HepG2 (cell line): ENCODE measurements around the gene BIN1. TPM values are rescaled to one million over a fixed set of nuclear protein-coding genes. Genes with fewer than 3 reads are reported as not detected.

Experiments
- ATAC-seq: fragments of 200-7000 bp; cut with Tn5 transposase; 3 replicates; pipeline ENCODE4 v1.9.1; 2020; ENCODE audit warnings: mild to moderate bottlenecking, moderate library complexity
- BruUV-seq: library from RNA; stranded (reverse); fragments of 400-500 nt; replicated peaks from 2 replicates; lab custom pipeline; 2021; lab: Mats Ljungman, UMichigan
- CTCF ChIA-PET: fragments of 300-600 bp; formaldehyde crosslinking; extraction: SDS; loops from one replicate; lab custom pipeline; 2021; ENCODE audit warnings: low total read pairs, inconsistent platforms, low intra/inter-chr PET ratio; lab: Yijun Ruan, JAX
- POLR2A ChIA-PET: fragments of 350-600 bp; sonication (Branson Sonifier 250); formaldehyde crosslinking; loops from one replicate; lab custom pipeline; 2020; ENCODE audit warnings: antibody characterized with exemption, inconsistent platforms; lab: Yijun Ruan, JAX
- DNase-seq: peaks from one replicate; pipeline ENCODE4 v3.0.0-alpha.2; 2015; ENCODE audit warnings: low spot score
- FAIRE-seq: peaks from 3 replicates; lab custom pipeline; 2011; peaks lifted over from hg19 to GRCh38; lab: Jason Lieb, UNC
- H2AFZ ChIP-seq: one replicate; pipeline ENCODE4 v1.6.1; 2011; ENCODE audit warnings: low read length, inconsistent platforms
- H3K27ac ChIP-seq: fragments of 300-600 bp; 3 replicates; pipeline ENCODE4 v1.8.0; 2011; ENCODE audit warnings: mixed run types, mild to moderate bottlenecking, mixed read lengths, low read length, inconsistent platforms; ENCODE audit not compliant: insufficient read depth; ENCODE audit errors: extremely low read length
- H3K27me3 ChIP-seq, 2 experiments: fragments of 200-600 bp in 1 of 2; 2 replicates in 1 of 2; 3 replicates in 1 of 2; pipeline versions ENCODE4 v1.6.0 to v1.8.0; 2011; ENCODE audit warnings: low read length in 2 of 2, mild to moderate bottlenecking in 2 of 2, moderate library complexity in 2 of 2, inconsistent platforms in 1 of 2; ENCODE audit not compliant: insufficient read depth in 2 of 2, control insufficient read depth in 1 of 2
- H3K36me3 ChIP-seq, 2 experiments: fragments of 200-600 bp in 1 of 2; replicated peaks in 1 of 2; 2 replicates in 1 of 2; 3 replicates in 1 of 2; pipeline versions ENCODE4 v1.5.1 to v1.8.0; 2011; ENCODE audit warnings: low read length in 2 of 2, inconsistent platforms in 1 of 2; ENCODE audit not compliant: insufficient read depth in 2 of 2, control insufficient read depth in 1 of 2
- H3K4me1 ChIP-seq: 2 replicates; pipeline ENCODE4 v1.5.1; 2012; ENCODE audit warnings: low read length, inconsistent platforms; ENCODE audit not compliant: insufficient read depth
- H3K4me2 ChIP-seq: 2 replicates; pipeline ENCODE4 v1.6.0; 2011; ENCODE audit warnings: low read depth, low read length, inconsistent platforms
- H3K4me3 ChIP-seq, 3 experiments: fragments of 200-600 bp in 1 of 3; sonication (generic), shearing (Covaris generic) in 1 of 3; replicated peaks in 1 of 3; 2 replicates each; pipeline ENCODE4 v1.5.1; 2011 to 2016; ENCODE audit warnings: low read length in 3 of 3, inconsistent platforms in 2 of 3, low read depth in 2 of 3, mild to moderate bottlenecking in 2 of 3, control low read depth in 1 of 3, mixed read lengths in 1 of 3; ENCODE audit not compliant: insufficient read depth in 1 of 3
- H3K79me2 ChIP-seq: one replicate; pipeline ENCODE4 v1.6.1; 2011; ENCODE audit warnings: low read length, inconsistent platforms; ENCODE audit not compliant: insufficient read depth
- H3K9ac ChIP-seq: 2 replicates; pipeline ENCODE4 v1.6.0; 2011; ENCODE audit warnings: mild to moderate bottlenecking, low read depth, low read length, inconsistent platforms; ENCODE audit not compliant: insufficient read depth
- H3K9me3 ChIP-seq: 2 replicates; pipeline ENCODE4 v1.5.1; 2012; ENCODE audit warnings: mild to moderate bottlenecking, low read length
- H4K20me1 ChIP-seq: 2 replicates; pipeline ENCODE4 v1.6.0; 2011; ENCODE audit warnings: inconsistent platforms, mild to moderate bottlenecking, low read length, moderate library complexity; ENCODE audit not compliant: insufficient read depth
- ATF7 ChIP-seq, 2 experiments: fragments of 450-650 bp in 1 of 2; sonication (generic) in 1 of 2; formaldehyde crosslinking in 1 of 2; IDR thresholded peaks; 2 replicates each; pipeline versions ENCODE4 v1.4.0 to v1.6.1; 2016 to 2020; ENCODE audit warnings: antibody characterized with exemption in 1 of 2, mild to moderate bottlenecking in 1 of 2, missing genetic modification reagents in 1 of 2
- GTF2F1 ChIP-seq: fragments of 150-350 bp; IDR thresholded peaks from 2 replicates; pipeline ENCODE4 v1.6.1; 2014; ENCODE audit warnings: low read length
- NBN ChIP-seq: fragments of 450-650 bp; conservative IDR thresholded peaks from 2 replicates; pipeline ENCODE4 v1.6.1; 2017
- PHF20 ChIP-seq: sonication (generic); formaldehyde crosslinking; IDR thresholded peaks from 2 replicates; pipeline ENCODE4 v1.5.0; 2020; ENCODE audit warnings: mild to moderate bottlenecking, missing genetic modification reagents
- ZBTB33 ChIP-seq: sonication (generic); formaldehyde crosslinking; IDR thresholded peaks from 2 replicates; pipeline ENCODE4 v1.4.0; 2020; ENCODE audit warnings: missing genetic modification reagents
- ZBTB40 ChIP-seq, 2 experiments: fragments of 450-650 bp in 1 of 2; sonication (generic) in 1 of 2; formaldehyde crosslinking in 1 of 2; IDR thresholded peaks; 2 replicates each; pipeline versions ENCODE4 v1.6.1 to v1.8.0; 2016 to 2022; ENCODE audit warnings: antibody characterized with exemption in 1 of 2, mild to moderate bottlenecking in 1 of 2, missing genetic modification reagents in 1 of 2
- WGBS: methylation state at CpG from one replicate; pipeline ENCODE4 v1.1.6; 2017; ENCODE audit warnings: low lambda C conversion rate; 5-methylcytosine and 5-hydroxymethylcytosine counted together
- in situ Hi-C: cut with HindIII; loops from 2 replicates; pipeline ENCODE4 v1.10.0; 2017; ENCODE audit warnings: low pct_unique_long_range_greater_than_20kb; ENCODE audit not compliant: extremely low pct_ligation_motif_present
- intact Hi-C: fragments of 100-400 bp; cut with micrococcal nuclease; formaldehyde crosslinking; loops from one replicate; pipeline ENCODE4 v1.10.0; 2022; ENCODE audit not compliant: unreplicated experiment
- polyA plus RNA-seq, 8 experiments: library from polyadenylated mRNA; depleted of rRNA in 3 of 8; stranded (reverse) in 7 of 8; unstranded in 1 of 8; fragments of >200 nt; fragmentation: Illumina TruSeq in 4 of 8; extraction: Trizol in 4 of 8; gene quantifications; 2 replicates each; pipeline versions ENCODE4 v1.2.1 to v1.2.3, GENCODE V29; 2011 to 2016; ENCODE audit warnings: low read depth in 4 of 8, missing spikeins in 1 of 8, mixed read lengths in 1 of 8; ENCODE audit not compliant: insufficient read depth in 1 of 8
- total RNA-seq, 5 experiments: library from RNA; depleted of rRNA; stranded (reverse); fragments of >200 nt; fragmentation: Illumina TruSeq; extraction: Trizol; gene quantifications; 2 replicates each; pipeline ENCODE4 v1.2.3, GENCODE V29; 2016; ENCODE audit warnings: low read depth in 1 of 5

The BIN1 gene
- total and polyA plus RNA-seq, 2 of the 13 experiments (the other 11 are each of a cell fraction or from before 2014, with no cell fraction given), result 0.93 to 1.2 TPM

GRCh38 chr2:127001751-127002150 is 105.2 kb downstream of the BIN1 start:
- in situ Hi-C loops (no loop called here), intact Hi-C loops (no loop called here)
- Histone ChIP-seq H3K36me3 (no peaks in the 10 kb centered on the region), H3K79me2 (no peaks in the 10 kb centered on the region), H4K20me1 (no peaks in the 10 kb centered on the region), H3K27ac (no peak overlapping the region), H3K27me3 (peaks cover 1 to 8% of the 10 kb centered on the region in 2 experiments; a peak in 3 of 5 replicates), H2AFZ (no peak overlapping the region), H3K4me1 (peaks cover 56% of the 10 kb centered on the region), H3K4me2 (no peak overlapping the region), H3K4me3 (no peak overlapping the region), H3K9ac (no peak overlapping the region), H3K9me3 (no peaks in the 10 kb centered on the region)
- POLR2A ChIA-PET, result interaction anchor here (0.8 kb wide), 1 partner anchor 11 kb away, joined by 3 read pairs; no protein-coding TSS in a partner anchor
- DNase-seq, result no peak
- 71% methylated on average over 5 of the region's 5 CpGs for WGBS
- no peak for FAIRE-seq
- TF ChIP-seq ZBTB33 (CRISPR knock-in tag) (no peak), NBN (no peak), GTF2F1 (no peak)
- no TSS peak for BruUV-seq
- CTCF ChIA-PET, result no interaction called here
- no peak for ATAC-seq

GRCh38 chr2:127000937-127001336 is 106.0 kb downstream of the BIN1 start:
- H2AFZ ChIP-seq, result no peak overlapping the region
- H3K27me3 ChIP-seq, result peaks cover 1 to 8% of the 10 kb centered on the region in 2 experiments; a peak in 2 of 5 replicates
- intact Hi-C loops (no loop called here), in situ Hi-C loops (no loop called here)
- H3K9ac ChIP-seq, result no peak overlapping the region
- no peak overlapping the region for H3K27ac ChIP-seq
- FAIRE-seq (no peak), DNase-seq (no peak), ATAC-seq (no peak)
- no peaks in the 10 kb centered on the region for H3K9me3 ChIP-seq
- H3K79me2 ChIP-seq, result no peaks in the 10 kb centered on the region
- H3K4me2 ChIP-seq, result no peak overlapping the region
- ChIA-PET CTCF (no interaction called here), POLR2A (no interaction called here)
- H4K20me1 ChIP-seq, result no peaks in the 10 kb centered on the region
- H3K4me3 ChIP-seq, result no peak overlapping the region
- peaks cover 64% of the 10 kb centered on the region for H3K4me1 ChIP-seq
- no peaks in the 10 kb centered on the region for H3K36me3 ChIP-seq
- WGBS, result 94% methylated on average over 5 of the region's 5 CpGs
- no TSS peak for BruUV-seq
- TF ChIP-seq ATF7 (IDR thresholded peaks at IDR 0.05) (peak; percentile 69), ATF7 (CRISPR knock-in tag; IDR thresholded peaks at IDR 0.05) (no peak), PHF20 (CRISPR knock-in tag) (0 out of 2 replicates have a peak, but pooled peaks have one; percentile 14), ZBTB40 (IDR thresholded peaks at IDR 0.05) (no peak), ZBTB40 (CRISPR knock-in tag; IDR thresholded peaks at IDR 0.05) (no peak)
